MCF 10A (cell line): ENCODE results near the gene TTC34. TPM values are rescaled to one million over a fixed set of nuclear protein-coding genes. Genes with fewer than 3 reads are reported as not detected.

Source experiments
- BruUV-seq: library from RNA; stranded (reverse); fragments of 400-500 nt; replicated peaks from 2 replicates; lab custom pipeline; 2021; lab: Mats Ljungman, UMichigan
- CTCF ChIA-PET: fragments of 300-600 bp; sonication (Branson Sonifier 250); formaldehyde crosslinking; extraction: SDS; loops from one replicate; lab custom pipeline; 2021; ENCODE audit warnings: antibody characterized with exemption, inconsistent platforms; lab: Yijun Ruan, JAX
- POLR2A ChIA-PET: fragments of 300-600, 350-650 bp; sonication (Branson Sonifier 250); formaldehyde crosslinking; extraction: SDS; loops from one replicate; lab custom pipeline; 2020; ENCODE audit warnings: antibody characterized with exemption, inconsistent platforms; lab: Yijun Ruan, JAX
- DNase-seq: peaks from one replicate; pipeline ENCODE4 v3.0.0-alpha.2; 2018; ENCODE audit not compliant: unreplicated experiment
- H3K27ac Mint-ChIP-seq: one replicate; pipeline ENCODE4 v1.8.0; 2022; ENCODE audit warnings: mild to moderate bottlenecking, low read depth, mixed read lengths; ENCODE audit not compliant: unreplicated experiment
- H3K27me3 Mint-ChIP-seq: one replicate; pipeline ENCODE4 v1.8.0; 2022; ENCODE audit warnings: mixed read lengths; ENCODE audit not compliant: insufficient read depth, unreplicated experiment
- H3K36me3 Mint-ChIP-seq: one replicate; pipeline ENCODE4 v1.8.0; 2022; ENCODE audit warnings: mild to moderate bottlenecking, moderate library complexity, mixed read lengths; ENCODE audit not compliant: insufficient read depth, unreplicated experiment
- H3K4me1 Mint-ChIP-seq: one replicate; pipeline ENCODE4 v1.8.0; 2022; ENCODE audit warnings: mixed read lengths; ENCODE audit not compliant: insufficient read depth, unreplicated experiment
- H3K4me3 Mint-ChIP-seq: one replicate; pipeline ENCODE4 v1.8.0; 2022; ENCODE audit warnings: mild to moderate bottlenecking, moderate library complexity, mixed read lengths; ENCODE audit not compliant: unreplicated experiment
- H3K9me3 Mint-ChIP-seq: one replicate; pipeline ENCODE4 v1.8.0; 2022; ENCODE audit warnings: mixed read lengths; ENCODE audit not compliant: unreplicated experiment
- intact Hi-C: fragments of 100-400 bp; cut with micrococcal nuclease; formaldehyde crosslinking; loops from 2 replicates; pipeline ENCODE4 v1.14.1; 2022
- total RNA-seq: library from RNA; stranded (reverse); gene quantifications from 2 replicates; pipeline ENCODE4 v1.2.3, GENCODE V29; 2022
- TF ChIP-seq, protein P1 (sequence below): fragments of 200-600 bp; IDR thresholded peaks from one replicate; pipeline ENCODE4 v1.8.0; 2022; ENCODE audit warnings: antibody characterized with exemption, mild to moderate bottlenecking; ENCODE audit not compliant: unreplicated experiment

Gene TTC34
- total RNA-seq, 1 experiment from 2014 or later, result 0.47 TPM

DNA sequence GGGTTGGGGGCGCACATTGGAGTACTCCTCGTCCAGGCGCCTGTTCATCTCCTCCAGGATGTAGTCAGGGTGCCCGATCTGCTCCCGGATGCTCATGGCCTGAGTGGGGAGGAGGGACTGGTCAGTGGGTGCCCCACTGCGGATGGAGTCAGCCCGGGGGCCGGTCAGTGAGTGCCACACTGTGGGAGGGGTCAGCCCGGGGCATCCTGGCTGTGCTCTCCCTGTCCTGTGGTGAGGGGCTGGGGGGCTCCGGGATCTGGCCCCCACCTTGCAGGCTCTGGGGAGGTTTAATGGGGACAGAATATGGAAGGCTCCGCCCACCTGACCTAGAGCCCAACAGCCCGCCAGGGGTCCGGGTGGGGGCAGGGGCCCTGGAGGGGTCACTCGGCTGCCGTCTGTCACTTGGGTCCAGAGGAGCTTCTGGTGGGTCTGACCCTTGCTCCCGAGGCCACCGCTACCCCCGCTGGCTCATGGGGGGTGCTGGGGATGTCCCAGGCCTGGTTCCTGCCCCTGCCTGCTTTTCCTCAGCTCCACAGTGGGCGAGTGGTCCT is 206.2 kb downstream of the TTC34 start:
- peaks cover 6% of the 10 kb centered on the region for H3K36me3 Mint-ChIP-seq
- no peaks in the 10 kb centered on the region for H3K4me1 Mint-ChIP-seq
- H3K27me3 Mint-ChIP-seq, result peaks cover 16% of the 10 kb centered on the region
- no TSS peak for BruUV-seq
- no peak overlapping the region for H3K27ac Mint-ChIP-seq
- CTCF ChIA-PET, result no interaction called here
- H3K4me3 Mint-ChIP-seq, result no peak overlapping the region
- POLR2A ChIA-PET, result no interaction called here
- TF ChIP-seq, protein P1, sequence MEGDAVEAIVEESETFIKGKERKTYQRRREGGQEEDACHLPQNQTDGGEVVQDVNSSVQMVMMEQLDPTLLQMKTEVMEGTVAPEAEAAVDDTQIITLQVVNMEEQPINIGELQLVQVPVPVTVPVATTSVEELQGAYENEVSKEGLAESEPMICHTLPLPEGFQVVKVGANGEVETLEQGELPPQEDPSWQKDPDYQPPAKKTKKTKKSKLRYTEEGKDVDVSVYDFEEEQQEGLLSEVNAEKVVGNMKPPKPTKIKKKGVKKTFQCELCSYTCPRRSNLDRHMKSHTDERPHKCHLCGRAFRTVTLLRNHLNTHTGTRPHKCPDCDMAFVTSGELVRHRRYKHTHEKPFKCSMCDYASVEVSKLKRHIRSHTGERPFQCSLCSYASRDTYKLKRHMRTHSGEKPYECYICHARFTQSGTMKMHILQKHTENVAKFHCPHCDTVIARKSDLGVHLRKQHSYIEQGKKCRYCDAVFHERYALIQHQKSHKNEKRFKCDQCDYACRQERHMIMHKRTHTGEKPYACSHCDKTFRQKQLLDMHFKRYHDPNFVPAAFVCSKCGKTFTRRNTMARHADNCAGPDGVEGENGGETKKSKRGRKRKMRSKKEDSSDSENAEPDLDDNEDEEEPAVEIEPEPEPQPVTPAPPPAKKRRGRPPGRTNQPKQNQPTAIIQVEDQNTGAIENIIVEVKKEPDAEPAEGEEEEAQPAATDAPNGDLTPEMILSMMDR, result no peak
- H3K9me3 Mint-ChIP-seq, result no peaks in the 10 kb centered on the region
- no peak for DNase-seq
- intact Hi-C loops, result no loop called here

GRCh38 chr1:2594641-2595131 is 206.8 kb downstream of the TTC34 start:
- CTCF ChIA-PET, result no interaction called here
- POLR2A ChIA-PET, result no interaction called here
- H3K27me3 Mint-ChIP-seq, result peaks cover 16% of the 10 kb centered on the region
- no peak for DNase-seq
- no TSS peak for BruUV-seq
- no peaks in the 10 kb centered on the region for H3K4me1 Mint-ChIP-seq
- H3K36me3 Mint-ChIP-seq, result peaks cover 6% of the 10 kb centered on the region
- intact Hi-C loops, result no loop called here
- no peak overlapping the region for H3K4me3 Mint-ChIP-seq
- H3K9me3 Mint-ChIP-seq, result no peaks in the 10 kb centered on the region
- TF ChIP-seq, protein P1, result no peak
- no peak overlapping the region for H3K27ac Mint-ChIP-seq

- no TSS peak for BruUV-seq
- intact Hi-C loops, result no loop called here
- no peaks in the 10 kb centered on the region for H3K9me3 Mint-ChIP-seq
- H3K27me3 Mint-ChIP-seq, result peaks cover 16% of the 10 kb centered on the region
- peak; percentile 28 for DNase-seq
- H3K27ac Mint-ChIP-seq, result no peak overlapping the region
- no peak overlapping the region for H3K4me3 Mint-ChIP-seq
- TF ChIP-seq, protein P1, result no peak
- ChIA-PET POLR2A (no interaction called here), CTCF (no interaction called here)
- peaks cover 6% of the 10 kb centered on the region for H3K36me3 Mint-ChIP-seq
- H3K4me1 Mint-ChIP-seq, result no peaks in the 10 kb centered on the region
Observed at GRCh38 chr1:2594001-2594640, 207.4 kb downstream of the TTC34 start.

DNA sequence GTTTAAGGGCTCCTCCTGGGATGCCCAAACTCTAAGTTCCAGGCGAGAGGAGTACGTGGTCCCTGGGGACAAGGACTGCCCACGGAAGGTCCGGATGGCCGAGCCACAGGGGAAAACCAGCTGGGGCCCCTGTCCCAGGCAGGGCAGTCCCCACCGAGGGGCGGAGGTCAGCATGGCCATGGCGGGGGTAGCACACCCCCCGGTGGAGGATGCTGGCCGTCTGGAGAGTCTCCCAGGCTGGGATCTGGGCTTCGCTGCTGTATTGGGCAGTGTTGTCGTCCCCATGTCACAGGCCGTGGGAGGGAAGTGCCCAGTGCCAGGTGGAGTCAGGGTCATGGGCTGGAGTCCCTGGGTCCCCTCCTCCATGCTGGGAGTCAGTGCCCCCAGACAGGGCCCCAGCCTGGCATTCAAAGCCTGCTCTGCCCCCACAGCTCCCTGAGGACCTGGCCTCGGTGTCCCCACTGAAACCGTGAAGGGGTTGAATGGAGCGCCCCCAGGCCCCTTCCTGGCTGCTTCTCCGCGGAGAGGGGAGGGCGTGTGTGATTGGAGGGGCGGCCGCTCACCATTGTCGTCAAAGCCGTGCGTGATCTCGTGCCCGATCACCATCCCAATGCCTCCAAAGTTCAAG is 208.1 kb downstream of the TTC34 start:
- peaks cover 8% of the 10 kb centered on the region for H3K27me3 Mint-ChIP-seq
- H3K36me3 Mint-ChIP-seq, result peaks cover 6% of the 10 kb centered on the region
- BruUV-seq, result no TSS peak
- DNase-seq, result no peak
- POLR2A ChIA-PET, result no interaction called here
- H3K27ac Mint-ChIP-seq, result no peak overlapping the region
- no peaks in the 10 kb centered on the region for H3K4me1 Mint-ChIP-seq
- H3K4me3 Mint-ChIP-seq, result no peak overlapping the region
- H3K9me3 Mint-ChIP-seq, result no peaks in the 10 kb centered on the region
- TF ChIP-seq, protein P1, result no peak
- CTCF ChIA-PET, result no interaction called here
- intact Hi-C loops, result no loop called here
